ENCODE data around the gene PPP6R2.
"Not testable (repeated sequence)": the region's sequence is repeated elsewhere in the genome, so short reads cannot be mapped to it uniquely, and the experiment has no call there.

Gene PPP6R2

GRCh38 chr22:50403701-50404101, 60.6 kb downstream of the PPP6R2 start:
- DNase-seq, result no peak

- no peak for DNase-seq
Observed at GRCh38 chr22:50406416-50407170, 63.5 kb downstream of the PPP6R2 start.

GRCh38 chr22:50408311-50408710, 65.2 kb downstream of the PPP6R2 start:
- no peak for DNase-seq

- not testable (repeated sequence) for DNase-seq
Observed at GRCh38 chr22:50408954-50409353, 65.8 kb downstream of the PPP6R2 start.

GRCh38 chr22:50414476-50415248, 71.5 kb downstream of the PPP6R2 start:
- DNase-seq, result no peak

GRCh38 chr22:50415426-50415825, 72.3 kb downstream of the PPP6R2 start:
- no peak for DNase-seq

- no peak for DNase-seq
Observed at GRCh38 chr22:50416996-50417395, 73.9 kb downstream of the PPP6R2 start.

GRCh38 chr22:50417411-50418210, 74.5 kb downstream of the PPP6R2 start:
- DNase-seq, result no peak

- no peak for DNase-seq
Observed at GRCh38 chr22:50418624-50419023, 75.5 kb downstream of the PPP6R2 start.

- no peak for DNase-seq
Observed at GRCh38 chr22:50419116-50419515, 76.0 kb downstream of the PPP6R2 start.

GRCh38 chr22:50420015-50420414, 76.9 kb downstream of the PPP6R2 start:
- no peak for DNase-seq

GRCh38 chr22:50420581-50420980, 77.5 kb downstream of the PPP6R2 start:
- no peak for DNase-seq

GRCh38 chr22:50422046-50422445, 78.9 kb downstream of the PPP6R2 start:
- no peak for DNase-seq

GRCh38 chr22:50422961-50423815, 80.1 kb downstream of the PPP6R2 start:
- no peak for DNase-seq

GRCh38 chr22:50423956-50424355, 80.8 kb downstream of the PPP6R2 start:
- DNase-seq, result no peak

- DNase-seq, result no peak
Observed at GRCh38 chr22:50425179-50425916, 82.2 kb downstream of the PPP6R2 start.

- no peak for DNase-seq
Observed at GRCh38 chr22:50432131-50432876, 89.2 kb downstream of the PPP6R2 start.

- not testable (repeated sequence) for DNase-seq
Observed at GRCh38 chr22:50432877-50433510, 89.9 kb downstream of the PPP6R2 start.

- DNase-seq, result no peak
Observed at GRCh38 chr22:50434849-50435248, 91.7 kb downstream of the PPP6R2 start.

GRCh38 chr22:50435291-50436014, 92.3 kb downstream of the PPP6R2 start:
- DNase-seq, result no peak
